HUES6 (cell line): ENCODE data around the gene GOLGA8J.
"Not testable (repeated sequence)": the region's sequence is repeated elsewhere in the genome, so short reads cannot be mapped to it uniquely, and the experiment has no call there.

Experiments used
- H3K27ac ChIP-seq: 2 replicates; pipeline ENCODE4 v1.7.0; 2013; ENCODE audit warnings: low read depth, mild to moderate bottlenecking, low read length, inconsistent platforms
- H3K27me3 ChIP-seq: 2 replicates; pipeline ENCODE4 v1.6.1; 2013; ENCODE audit warnings: low read length; ENCODE audit not compliant: control insufficient read depth, insufficient read depth
- H3K36me3 ChIP-seq: 2 replicates; pipeline ENCODE4 v1.6.1; 2013; ENCODE audit warnings: low read length; ENCODE audit not compliant: control insufficient read depth, insufficient read depth
- H3K4me1 ChIP-seq: 2 replicates; pipeline ENCODE4 v1.6.1; 2013; ENCODE audit warnings: low read length; ENCODE audit not compliant: control insufficient read depth, insufficient read depth
- H3K4me3 ChIP-seq: 2 replicates; pipeline ENCODE4 v1.5.1; 2013; ENCODE audit warnings: low read depth, low read length
- H3K9ac ChIP-seq: one replicate; pipeline ENCODE4 v1.6.1; 2013; ENCODE audit warnings: mild to moderate bottlenecking, low read length
- H3K9me3 ChIP-seq: 2 replicates; pipeline ENCODE4 v1.6.1; 2013; ENCODE audit warnings: low read depth, low read length; ENCODE audit not compliant: control insufficient read depth, insufficient read depth

The GOLGA8J gene

GRCh38 chr15:30080816-30081215 lies 1.9 kb upstream of the GOLGA8J start:
- not testable (repeated sequence) for H3K36me3 ChIP-seq, H3K27me3 ChIP-seq, H3K4me3 ChIP-seq, H3K9ac ChIP-seq, H3K9me3 ChIP-seq, H3K27ac ChIP-seq, H3K4me1 ChIP-seq

- H3K36me3 ChIP-seq, H3K27me3 ChIP-seq, H3K4me3 ChIP-seq, H3K4me1 ChIP-seq, H3K9me3 ChIP-seq, H3K27ac ChIP-seq, H3K9ac ChIP-seq: not testable (repeated sequence)
These were observed 15.1 kb downstream of the GOLGA8J start for GRCh38 chr15:30097827-30098226.

DNA sequence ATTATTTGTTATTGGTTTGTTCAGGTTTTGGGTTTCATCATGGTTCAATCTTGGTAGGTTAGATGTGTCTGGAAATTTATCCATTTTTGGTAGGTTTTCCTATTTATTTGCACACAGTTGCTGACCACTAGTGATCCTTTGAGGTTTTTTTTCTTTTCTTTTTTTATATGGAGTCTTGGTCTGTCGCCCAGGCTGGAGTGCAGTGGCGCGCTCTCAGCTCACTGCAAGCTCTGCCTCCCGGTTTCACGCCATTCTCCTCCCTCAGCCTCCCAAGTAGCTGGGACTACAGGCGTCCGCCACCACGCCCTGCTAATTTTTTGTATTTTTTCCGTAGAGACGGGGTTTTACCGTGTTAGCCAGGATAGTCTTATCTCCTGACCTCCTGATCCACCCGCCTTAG lies 20.1 kb downstream of the GOLGA8J start:
- H3K27ac ChIP-seq, H3K36me3 ChIP-seq, H3K4me1 ChIP-seq, H3K9ac ChIP-seq, H3K9me3 ChIP-seq, H3K27me3 ChIP-seq, H3K4me3 ChIP-seq: not testable (repeated sequence)

GRCh38 chr15:30103941-30104507 lies 21.3 kb downstream of the GOLGA8J start:
- H3K27me3 ChIP-seq, H3K9ac ChIP-seq, H3K36me3 ChIP-seq, H3K27ac ChIP-seq, H3K9me3 ChIP-seq, H3K4me1 ChIP-seq: not testable (repeated sequence)
- peak overlapping the region; percentile 55 for H3K4me3 ChIP-seq

- not testable (repeated sequence) for H3K4me3 ChIP-seq, H3K27me3 ChIP-seq, H3K9me3 ChIP-seq, H3K36me3 ChIP-seq, H3K4me1 ChIP-seq, H3K9ac ChIP-seq, H3K27ac ChIP-seq
These were observed 27.8 kb downstream of the GOLGA8J start for GRCh38 chr15:30110591-30110990.

GRCh38 chr15:30130066-30130465 lies 47.3 kb downstream of the GOLGA8J start:
- not testable (repeated sequence) for H3K4me1 ChIP-seq, H3K4me3 ChIP-seq, H3K27ac ChIP-seq, H3K36me3 ChIP-seq, H3K9ac ChIP-seq, H3K27me3 ChIP-seq, H3K9me3 ChIP-seq

DNA sequence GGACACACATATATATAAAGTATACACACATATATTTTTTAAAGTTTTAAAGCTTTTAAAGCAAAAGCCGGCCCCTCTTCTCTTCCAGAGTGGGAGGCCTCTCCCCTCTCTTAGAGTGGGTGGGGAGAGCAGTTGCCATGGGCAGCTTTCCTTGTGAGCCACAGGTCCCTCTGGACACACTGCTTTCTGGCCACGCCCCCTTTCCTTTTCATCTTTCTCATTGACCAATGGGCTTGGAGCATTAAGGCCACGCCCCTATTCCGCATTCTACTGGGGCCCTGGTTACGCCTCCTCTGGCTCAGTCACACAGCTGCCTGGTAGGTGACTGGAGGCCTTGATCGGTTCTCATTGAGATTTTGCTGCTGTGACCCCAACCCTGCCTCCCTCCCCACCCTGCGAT lies 52.0 kb downstream of the GOLGA8J start, which contains the start of gene GOLGA8T:
TSS of gene GOLGA8T (plus strand) at position 301 of the 400 bp plus-strand sequence. CDS start at position 399, 98 bp downstream.
- not testable (repeated sequence) for H3K9ac ChIP-seq, H3K27ac ChIP-seq, H3K4me3 ChIP-seq, H3K27me3 ChIP-seq, H3K4me1 ChIP-seq, H3K9me3 ChIP-seq, H3K36me3 ChIP-seq
